SU-DHL-6 (cell line): Measurements from ENCODE around the gene CEP41.

Source experiments
- H2AFZ ChIP-seq: fragments of 200-600 bp; sonication (generic); 2 replicates; pipeline ENCODE4 v1.6.1; 2014; ENCODE audit warnings: low read depth, mild to moderate bottlenecking, moderate library complexity, mixed read lengths, antibody characterized with exemption, low read length; ENCODE audit not compliant: severe bottlenecking
- H3F3A ChIP-seq: fragments of 200-600 bp; shearing (Covaris generic); 2 replicates; pipeline ENCODE4 v1.6.0; 2016; ENCODE audit warnings: antibody characterized with exemption, mild to moderate bottlenecking; ENCODE audit not compliant: insufficient read depth
- H3K27ac ChIP-seq: fragments of 200-600 bp; sonication (generic); 2 replicates; pipeline ENCODE4 v1.5.1; 2016; ENCODE audit warnings: low read depth, mild to moderate bottlenecking, low read length, moderate library complexity, mixed read lengths
- H3K27me3 ChIP-seq: fragments of 200-600 bp; sonication (generic), shearing (Covaris generic); 2 replicates; pipeline ENCODE4 v1.6.0; 2014; ENCODE audit warnings: mild to moderate bottlenecking, low read length
- H3K36me3 ChIP-seq: fragments of 200-600 bp; sonication (generic); 2 replicates; pipeline ENCODE4 v1.6.1; 2014; ENCODE audit warnings: mild to moderate bottlenecking, low read length, mixed read lengths
- H3K4me2 ChIP-seq: fragments of 300-600, 200-600 bp; shearing (Covaris generic), sonication (generic); 2 replicates; pipeline ENCODE4 v1.6.0; 2014; ENCODE audit warnings: low read length, low read depth, mild to moderate bottlenecking; ENCODE audit not compliant: poor library complexity, severe bottlenecking
- H3K4me3 ChIP-seq: fragments of 200-600 bp; sonication (generic); 2 replicates; pipeline ENCODE4 v1.5.1; 2014; ENCODE audit warnings: antibody characterized with exemption, low read length, mild to moderate bottlenecking, mixed read lengths; ENCODE audit not compliant: insufficient read depth, poor library complexity, severe bottlenecking
- H3K79me2 ChIP-seq: fragments of 200-600 bp; sonication (generic); 2 replicates; pipeline ENCODE4 v1.6.1; 2014; ENCODE audit warnings: mild to moderate bottlenecking, low read length, moderate library complexity; ENCODE audit not compliant: insufficient read depth
- H3K9ac ChIP-seq: fragments of 200-600 bp; sonication (generic); 2 replicates; pipeline ENCODE4 v1.7.0; 2014; ENCODE audit warnings: mild to moderate bottlenecking, low read length
- H3K9me2 ChIP-seq: fragments of 200-600 bp; sonication (generic); replicated peaks from 2 replicates; pipeline ENCODE4 v1.6.1; 2014; ENCODE audit warnings: low read length; ENCODE audit not compliant: insufficient read depth
- H3K9me3 ChIP-seq: fragments of 200-600 bp; sonication (generic); 2 replicates; pipeline ENCODE4 v1.6.1; 2014; ENCODE audit warnings: low read length, mixed read lengths; ENCODE audit not compliant: insufficient read depth
- H4K20me1 ChIP-seq: fragments of 200-600 bp; sonication (generic); 2 replicates; pipeline ENCODE4 v1.6.1; 2014; ENCODE audit warnings: low read depth, mild to moderate bottlenecking, antibody characterized with exemption, low read length, moderate library complexity, mixed read lengths
- CTCF ChIP-seq: fragments of 200-600 bp; sonication (generic); IDR thresholded peaks from one replicate; pipeline ENCODE4 v1.5.1; 2017; ENCODE audit warnings: antibody characterized with exemption, mild to moderate bottlenecking, low read length, moderate library complexity; ENCODE audit not compliant: insufficient read depth, poor library complexity, severe bottlenecking
- EZH2phosphoT487 ChIP-seq: fragments of 200-600 bp; sonication (generic), shearing (Covaris generic); conservative IDR thresholded peaks from 2 replicates; pipeline ENCODE4 v1.6.1; 2018; ENCODE audit warnings: mild to moderate bottlenecking, antibody characterized with exemption, low read length, moderate library complexity, mixed read lengths

Gene CEP41

DNA sequence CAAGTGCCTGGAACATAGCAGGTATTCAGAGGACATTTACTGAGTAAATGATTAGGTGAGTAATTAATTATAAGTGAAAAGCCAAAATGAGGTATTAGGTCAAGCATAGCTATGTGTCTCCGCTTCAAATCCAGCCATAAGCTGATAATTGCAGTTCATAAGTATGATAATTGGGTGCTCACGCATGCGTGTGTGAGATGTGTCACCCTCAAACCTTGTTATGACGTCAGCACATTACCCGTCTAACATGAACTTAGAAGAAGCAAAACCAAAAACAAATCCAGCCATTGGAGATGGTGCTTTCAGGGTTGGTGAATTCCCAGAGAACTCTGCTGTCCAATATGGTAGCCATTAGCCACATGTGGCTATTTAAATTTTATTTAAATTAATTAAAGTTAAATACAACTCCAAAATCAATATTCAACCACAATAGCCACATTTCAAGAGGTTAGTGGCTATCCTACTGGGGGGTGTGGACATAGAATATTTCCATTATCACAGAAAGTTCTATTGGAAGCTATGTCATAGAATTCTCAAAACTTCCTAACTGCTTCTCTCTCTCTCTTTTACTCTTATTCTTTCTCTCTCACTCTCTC, 96.4 kb downstream of the CEP41 start, which contains the start of gene CPA5:
Gene CPA5, plus strand, starts transcription at position 546 of the 596 bp plus-strand sequence. CDS start 1,670 bp downstream, outside the sequence.
- TF ChIP-seq CTCF (no peak), EZH2phosphoT487 (no peak)
- no peak within 1 kb of the TSS for H3K9ac ChIP-seq
- H3K27me3 ChIP-seq, result no peaks in the 10 kb centered on the region
- no peak within 1 kb of the TSS for H2AFZ ChIP-seq
- H3F3A ChIP-seq, result no peaks in the 10 kb centered on the region
- no peaks in the 10 kb centered on the region for H3K9me2 ChIP-seq
- no peaks in the 10 kb centered on the region for H3K36me3 ChIP-seq
- no peaks in the 10 kb centered on the region for H3K79me2 ChIP-seq
- no peak within 1 kb of the TSS for H3K4me3 ChIP-seq
- H4K20me1 ChIP-seq, result no peaks in the 10 kb centered on the region
- H3K27ac ChIP-seq, result no peak within 1 kb of the TSS
- H3K4me2 ChIP-seq, result no peak within 1 kb of the TSS
- no peaks in the 10 kb centered on the region for H3K9me3 ChIP-seq
